Mucosa of rectum (tissue), 2 donors: ENCODE measurements around the gene SAFB.

Experiments
- H3K27ac ChIP-seq, 2 donors: one replicate each; pipeline ENCODE4 v1.7.0; 2013; ENCODE audit warnings: inconsistent platforms in 2 of 2, low read depth in 2 of 2, low read length in 2 of 2
- H3K27me3 ChIP-seq, 2 donors: one replicate each; pipeline ENCODE4 v1.7.0; 2013; ENCODE audit warnings: low read length in 2 of 2; ENCODE audit not compliant: control insufficient read depth in 2 of 2, insufficient read depth in 2 of 2
- H3K36me3 ChIP-seq, 2 donors: one replicate each; pipeline ENCODE4 v1.7.0; 2013; ENCODE audit warnings: low read length in 2 of 2; ENCODE audit not compliant: control insufficient read depth in 2 of 2, insufficient read depth in 2 of 2
- H3K4me1 ChIP-seq, 2 donors: one replicate each; pipeline ENCODE4 v1.7.0; 2013; ENCODE audit warnings: low read length in 2 of 2, mild to moderate bottlenecking in 1 of 2; ENCODE audit not compliant: control insufficient read depth in 2 of 2, insufficient read depth in 2 of 2
- H3K4me3 ChIP-seq, 2 donors: one replicate each; pipeline ENCODE4 v1.7.0; 2013; ENCODE audit warnings: low read length in 2 of 2
- H3K9ac ChIP-seq, 2 donors: one replicate each; pipeline ENCODE4 v1.7.0; 2013; ENCODE audit warnings: low read length in 2 of 2, low read depth in 1 of 2, mild to moderate bottlenecking in 1 of 2
- H3K9me3 ChIP-seq, 2 donors: one replicate each; pipeline ENCODE4 v1.7.0; 2013; ENCODE audit warnings: low read length in 2 of 2; ENCODE audit not compliant: control insufficient read depth in 2 of 2
- donor health status: healthy.
- donor health status: Normal muscosa, but diverticular disease.

Gene SAFB

DNA sequence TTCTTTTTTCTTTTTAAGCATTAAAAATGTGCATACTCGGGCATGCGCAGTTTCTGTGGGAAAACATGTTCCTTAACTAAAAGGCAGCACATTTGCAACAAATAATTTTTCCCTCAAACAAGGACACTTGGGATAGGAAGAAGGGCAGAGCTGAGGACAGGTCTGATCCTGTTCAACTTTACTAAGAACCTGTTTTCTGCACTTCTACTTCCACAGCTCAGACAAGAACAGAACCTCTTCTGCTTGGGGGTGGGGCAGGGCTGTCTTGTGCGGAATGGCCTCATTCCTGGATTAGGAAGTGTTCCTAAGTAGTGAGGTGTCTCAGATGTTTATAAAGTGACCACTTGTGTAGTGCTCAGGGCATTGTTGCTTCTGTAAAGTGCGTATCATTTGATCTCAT is 18.3 kb downstream of the SAFB start:
- H3K4me3 ChIP-seq, result no peak overlapping the region
- peaks cover 36 to 48% of the 10 kb centered on the region in 2 donors for H3K36me3 ChIP-seq
- H3K9ac ChIP-seq, result no peak overlapping the region
- no peak overlapping the region for H3K27ac ChIP-seq
- H3K27me3 ChIP-seq, result no peaks in the 10 kb centered on the region
- H3K4me1 ChIP-seq, result no peaks in the 10 kb centered on the region
- no peaks in the 10 kb centered on the region for H3K9me3 ChIP-seq

- H3K4me1 ChIP-seq, result no peaks in the 10 kb centered on the region
Observed at GRCh38 chr19:5642204-5642603, 19.3 kb downstream of the SAFB start.

GRCh38 chr19:5643060-5643459 is 20.2 kb downstream of the SAFB start:
- H3K9me3 ChIP-seq, result no peaks in the 10 kb centered on the region
- H3K27me3 ChIP-seq, result no peaks in the 10 kb centered on the region
- H3K4me1 ChIP-seq, result no peaks in the 10 kb centered on the region
- no peak overlapping the region for H3K9ac ChIP-seq
- H3K36me3 ChIP-seq, result peaks cover 54 to 64% of the 10 kb centered on the region in 2 donors
- H3K27ac ChIP-seq, result no peak overlapping the region
- H3K4me3 ChIP-seq, result no peak overlapping the region

More at GRCh38 chr19:5642204-5642603, 19.3 kb downstream of the SAFB start:
- no peak overlapping the region for H3K4me3 ChIP-seq
- H3K27ac ChIP-seq, result no peak overlapping the region
- no peak overlapping the region for H3K9ac ChIP-seq
- peaks cover 46 to 59% of the 10 kb centered on the region in 2 donors for H3K36me3 ChIP-seq
- no peaks in the 10 kb centered on the region for H3K27me3 ChIP-seq
- H3K9me3 ChIP-seq, result no peaks in the 10 kb centered on the region

GRCh38 chr19:5644037-5644436 is 21.2 kb downstream of the SAFB start:
- Histone ChIP-seq H3K36me3 (peaks cover 59 to 69% of the 10 kb centered on the region in 2 donors), H3K27ac (no peak overlapping the region), H3K4me1 (no peaks in the 10 kb centered on the region), H3K4me3 (no peak overlapping the region), H3K9ac (no peak overlapping the region), H3K9me3 (no peaks in the 10 kb centered on the region), H3K27me3 (no peaks in the 10 kb centered on the region)

DNA sequence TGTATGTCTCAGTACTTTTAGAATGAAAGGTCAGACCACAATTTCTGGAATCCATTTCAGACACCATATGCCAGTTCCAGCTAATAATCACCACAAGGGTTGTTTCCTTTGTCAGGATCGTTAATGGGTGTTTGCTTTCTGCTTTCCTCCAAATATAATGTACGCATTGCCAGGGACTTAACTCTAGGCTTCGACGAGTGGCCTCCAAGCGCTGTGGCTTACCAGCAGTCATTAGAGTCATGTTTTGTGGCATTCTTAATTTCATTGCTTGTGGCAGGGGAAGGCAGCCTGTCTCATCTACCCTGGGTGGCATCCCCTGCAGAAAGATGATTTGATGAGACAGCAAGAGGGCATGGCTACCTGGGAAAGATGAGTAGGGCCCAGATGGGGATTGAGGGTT is 22.5 kb downstream of the SAFB start:
- H3K27ac ChIP-seq, result no peak overlapping the region
- no peaks in the 10 kb centered on the region for H3K27me3 ChIP-seq
- H3K36me3 ChIP-seq, result peaks cover 66 to 78% of the 10 kb centered on the region in 2 donors
- no peaks in the 10 kb centered on the region for H3K4me1 ChIP-seq
- no peaks in the 10 kb centered on the region for H3K9me3 ChIP-seq
- no peak overlapping the region for H3K4me3 ChIP-seq
- no peak overlapping the region for H3K9ac ChIP-seq

DNA sequence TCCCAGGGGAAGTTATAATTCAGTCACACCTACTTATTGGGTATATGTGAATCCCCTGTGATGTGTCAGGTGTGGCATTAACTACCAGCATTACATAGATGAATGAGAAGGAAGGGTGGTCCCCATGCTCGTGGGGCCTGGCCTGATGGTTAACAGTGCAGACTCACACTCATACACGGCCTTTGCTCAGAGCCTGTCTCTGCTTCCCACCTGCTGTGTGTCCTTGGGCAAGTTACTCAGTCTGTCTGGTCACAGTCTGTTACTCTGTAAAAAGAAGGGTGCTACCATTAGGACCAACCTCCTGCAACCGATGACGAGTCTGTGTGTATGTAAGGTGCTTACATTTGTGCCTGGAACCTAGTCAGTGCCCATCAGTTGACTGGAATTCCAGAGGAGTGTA is 23.8 kb downstream of the SAFB start:
- Histone ChIP-seq H3K9ac (no peak overlapping the region), H3K27me3 (no peaks in the 10 kb centered on the region), H3K4me1 (no peaks in the 10 kb centered on the region), H3K9me3 (no peaks in the 10 kb centered on the region), H3K4me3 (no peak overlapping the region), H3K27ac (no peak overlapping the region), H3K36me3 (peaks cover 74 to 86% of the 10 kb centered on the region in 2 donors)

DNA sequence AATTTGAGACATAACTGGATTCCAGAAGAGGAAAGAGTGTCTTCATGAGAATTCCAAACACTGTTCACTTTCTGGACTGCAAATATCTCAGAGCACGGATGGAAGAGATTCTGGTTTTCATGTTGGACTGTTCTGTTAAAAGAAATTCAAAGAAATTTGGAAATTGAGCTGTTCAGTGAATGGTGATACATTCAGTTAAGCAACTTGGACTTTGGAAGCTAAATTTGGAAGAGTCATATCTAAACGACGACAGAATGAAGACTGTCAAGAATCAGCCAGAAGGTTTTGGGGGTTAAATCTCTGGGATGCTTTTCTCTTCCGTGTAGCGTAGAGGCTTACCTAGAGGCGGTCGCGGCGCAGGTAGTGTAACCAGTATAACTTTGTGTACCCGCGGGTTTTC is 25.6 kb downstream of the SAFB start:
- H3K9ac ChIP-seq, result no peak overlapping the region
- no peak overlapping the region for H3K27ac ChIP-seq
- H3K4me3 ChIP-seq, result no peak overlapping the region
- H3K36me3 ChIP-seq, result peaks cover 77 to 86% of the 10 kb centered on the region in 2 donors
- H3K9me3 ChIP-seq, result no peaks in the 10 kb centered on the region
- no peaks in the 10 kb centered on the region for H3K27me3 ChIP-seq
- no peaks in the 10 kb centered on the region for H3K4me1 ChIP-seq

- Histone ChIP-seq H3K4me1 (no peaks in the 10 kb centered on the region), H3K9ac (no peak overlapping the region), H3K36me3 (peaks cover 74 to 82% of the 10 kb centered on the region in 2 donors)
Observed at GRCh38 chr19:5651361-5651760, 28.5 kb downstream of the SAFB start.

DNA sequence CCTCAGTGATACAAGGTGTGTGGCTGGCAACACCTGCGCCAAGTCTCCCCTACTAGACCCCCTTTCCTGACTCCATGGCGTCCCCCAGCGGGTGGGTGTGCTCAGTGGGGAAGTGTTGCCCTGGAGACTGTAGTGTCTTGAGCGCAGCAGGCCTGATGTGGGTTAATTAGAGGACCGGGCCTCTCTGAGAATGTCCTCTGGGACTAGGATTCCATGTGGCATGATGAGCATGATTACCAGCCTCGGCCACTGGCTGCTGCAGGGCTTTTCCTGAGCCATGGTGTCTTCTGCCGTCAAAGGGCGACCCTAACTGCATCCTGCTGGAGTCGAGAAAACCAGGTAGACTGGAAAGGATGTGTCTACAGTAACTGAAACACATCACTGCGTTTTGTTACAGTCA is 29.4 kb downstream of the SAFB start:
- Histone ChIP-seq H3K4me3 (no peak overlapping the region), H3K36me3 (peaks cover 65 to 78% of the 10 kb centered on the region in 2 donors), H3K27me3 (no peaks in the 10 kb centered on the region), H3K4me1 (no peaks in the 10 kb centered on the region), H3K27ac (no peak overlapping the region), H3K9ac (no peak overlapping the region), H3K9me3 (no peaks in the 10 kb centered on the region)

More at GRCh38 chr19:5651361-5651760, 28.5 kb downstream of the SAFB start:
- Histone ChIP-seq H3K4me3 (no peak overlapping the region), H3K27ac (no peak overlapping the region), H3K9me3 (no peaks in the 10 kb centered on the region), H3K27me3 (no peaks in the 10 kb centered on the region)

- H3K36me3 ChIP-seq, result peaks cover 64 to 71% of the 10 kb centered on the region in 2 donors
- no peak overlapping the region for H3K27ac ChIP-seq
- H3K4me3 ChIP-seq, result no peak overlapping the region
- no peaks in the 10 kb centered on the region for H3K4me1 ChIP-seq
- no peaks in the 10 kb centered on the region for H3K27me3 ChIP-seq
- H3K9me3 ChIP-seq, result no peaks in the 10 kb centered on the region
- H3K9ac ChIP-seq, result no peak overlapping the region
Observed at GRCh38 chr19:5654931-5655330, 32.0 kb downstream of the SAFB start.

GRCh38 chr19:5655412-5655811 is 32.5 kb downstream of the SAFB start:
- no peak overlapping the region for H3K4me3 ChIP-seq

More at GRCh38 chr19:5655412-5655811, 32.5 kb downstream of the SAFB start:
- no peak overlapping the region for H3K27ac ChIP-seq
- H3K9me3 ChIP-seq, result no peaks in the 10 kb centered on the region
- H3K27me3 ChIP-seq, result no peaks in the 10 kb centered on the region
- H3K4me1 ChIP-seq, result no peaks in the 10 kb centered on the region
- no peak overlapping the region for H3K9ac ChIP-seq
- peaks cover 62 to 71% of the 10 kb centered on the region in 2 donors for H3K36me3 ChIP-seq
